ENCODE measurements around the gene UMAD1.

The UMAD1 gene

GRCh38 chr7:7720750-7721621 lies 80.4 kb downstream of the UMAD1 start:
- no peak for DNase-seq (ENCODE audit: low read depth)

DNA sequence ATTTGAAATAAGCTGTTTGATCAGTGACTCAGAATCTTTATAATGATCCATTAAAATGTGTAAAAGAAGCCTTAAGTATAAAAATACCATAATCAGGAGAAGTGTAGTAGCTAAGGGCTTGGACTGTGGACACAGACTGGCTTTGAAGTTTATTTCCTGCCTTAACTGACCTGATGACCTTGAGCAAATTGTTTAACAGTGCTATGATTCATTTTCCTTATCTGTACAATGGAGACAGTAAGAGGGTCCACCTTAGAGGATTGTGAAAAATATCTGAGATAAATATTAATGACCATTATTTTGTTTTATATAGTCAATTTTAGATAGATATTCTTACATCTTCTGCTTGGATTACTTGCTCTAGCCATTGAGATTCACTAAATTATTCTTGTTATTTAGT lies 91.2 kb downstream of the UMAD1 start:
- no peak for DNase-seq (ENCODE audit: low read depth)

DNA sequence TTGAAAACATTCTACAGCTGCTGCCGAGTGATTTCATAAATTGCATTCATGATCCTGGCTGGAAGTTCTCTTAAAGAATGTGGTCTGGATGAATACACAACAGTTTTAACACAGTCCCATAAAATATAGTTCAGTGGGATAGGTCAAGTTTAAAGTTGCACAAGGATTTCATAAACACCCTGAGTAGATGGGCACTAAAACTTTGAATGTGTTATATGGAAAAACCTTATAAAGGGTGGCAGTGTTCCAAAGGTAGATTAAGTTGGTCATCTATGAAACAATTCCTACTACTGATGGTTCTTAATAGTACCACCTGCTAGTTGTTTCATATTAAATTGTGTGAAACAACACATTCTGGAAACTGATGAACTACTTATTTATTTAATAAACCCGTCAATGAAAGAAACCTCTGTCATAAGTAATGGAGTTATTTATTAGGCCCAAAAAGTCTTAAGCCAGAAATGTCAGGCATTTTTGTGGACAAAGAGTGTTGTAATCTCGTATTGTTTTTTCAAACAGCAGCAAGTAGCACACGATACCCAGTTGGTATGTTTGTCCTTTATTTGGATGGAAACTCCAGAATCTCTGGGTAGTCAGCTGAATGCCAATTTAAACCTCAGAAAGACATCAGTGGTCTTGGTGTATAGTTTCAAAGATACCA lies 92.2 kb downstream of the UMAD1 start:
- no peak for DNase-seq (ENCODE audit: low read depth)

DNA sequence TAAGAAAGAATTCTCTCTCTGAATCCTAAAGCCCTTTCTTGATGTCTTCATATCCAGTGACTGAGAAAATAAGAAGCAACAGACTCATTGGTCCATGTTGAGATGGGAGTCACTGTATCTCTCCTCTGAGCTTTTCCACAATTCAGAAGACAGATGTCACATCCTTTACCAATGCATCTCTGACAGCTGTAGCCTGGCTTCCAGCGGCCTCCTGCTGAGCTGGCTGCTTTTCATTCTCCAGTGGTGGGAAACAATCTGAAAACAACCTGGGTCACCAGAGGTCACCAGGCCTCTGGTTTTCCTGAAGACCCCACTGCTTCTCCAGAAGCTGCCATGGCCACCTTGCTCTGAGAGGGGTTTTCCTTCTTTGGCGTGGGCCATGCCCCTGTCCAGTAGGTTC lies 96.1 kb downstream of the UMAD1 start:
- no peak for DNase-seq (ENCODE audit: low read depth)

GRCh38 chr7:7737674-7738073 lies 97.1 kb downstream of the UMAD1 start:
- DNase-seq (ENCODE audit: low read depth), result no peak

GRCh38 chr7:7738177-7738576 lies 97.6 kb downstream of the UMAD1 start:
- no peak for DNase-seq (ENCODE audit: low read depth)

DNA sequence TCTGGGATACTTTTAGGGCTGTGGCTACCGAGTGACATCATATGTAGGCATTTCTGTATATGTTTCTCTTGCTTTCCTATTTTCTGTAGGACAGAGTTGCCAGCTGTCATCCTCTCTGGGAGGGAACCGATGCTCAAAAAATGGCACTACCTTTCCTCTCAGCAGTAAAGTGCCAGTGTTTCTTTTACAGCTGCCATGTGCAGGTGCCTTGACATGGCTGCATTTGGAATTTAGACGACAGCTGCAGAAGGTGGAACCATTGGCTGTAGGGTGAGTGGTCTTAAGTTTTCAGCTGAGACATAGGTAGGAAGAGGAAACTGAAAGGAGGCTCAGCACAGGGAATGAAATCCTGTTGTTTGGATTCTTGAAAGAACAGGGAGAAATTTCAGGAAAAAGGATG lies 98.1 kb downstream of the UMAD1 start:
- DNase-seq (ENCODE audit: low read depth), result no peak

- DNase-seq (ENCODE audit: low read depth), result no peak
Measured at GRCh38 chr7:7739204-7740036, 98.9 kb downstream of the UMAD1 start.

DNA sequence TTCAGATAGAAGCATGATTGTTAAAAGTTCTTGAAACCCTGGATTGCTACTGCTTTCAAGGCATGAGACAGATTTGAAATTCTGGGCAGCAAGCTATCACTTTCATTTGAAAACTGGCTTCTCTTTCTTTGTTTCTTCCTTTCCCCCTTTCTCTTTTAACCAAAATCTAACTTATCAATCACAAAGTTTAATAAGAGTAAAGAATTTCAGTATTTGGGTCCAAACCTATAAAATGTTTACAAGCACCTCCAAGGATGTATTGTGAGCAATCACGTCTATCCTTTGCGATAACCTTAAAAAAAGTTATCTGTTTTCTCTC lies 99.4 kb downstream of the UMAD1 start:
- DNase-seq (ENCODE audit: low read depth), result no peak

GRCh38 chr7:7742223-7742622 lies 101.7 kb downstream of the UMAD1 start:
- no peak for DNase-seq (ENCODE audit: low read depth)

DNA sequence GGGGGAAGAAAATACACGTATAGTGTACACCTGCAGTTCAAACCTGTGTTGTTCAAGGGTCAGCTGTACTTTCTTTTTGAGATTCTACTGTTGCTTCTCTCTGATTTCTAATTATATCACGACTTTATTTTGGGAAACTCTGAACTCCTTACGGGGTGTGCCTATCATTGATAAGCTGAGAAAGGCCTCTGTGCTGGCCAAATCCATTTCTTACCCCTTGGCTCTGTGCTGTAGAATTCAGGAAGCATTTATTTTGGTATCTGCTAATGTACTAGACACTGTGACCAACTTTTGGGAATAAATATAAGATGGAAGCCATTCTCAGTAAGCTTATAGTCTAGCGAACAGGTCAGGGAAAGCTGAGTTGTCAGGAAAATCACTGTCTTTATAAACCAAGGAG lies 104.7 kb downstream of the UMAD1 start:
- DNase-seq (ENCODE audit: low read depth), result no peak

- DNase-seq (ENCODE audit: low read depth), result no peak
Measured at GRCh38 chr7:7745966-7746365, 105.4 kb downstream of the UMAD1 start.

DNA sequence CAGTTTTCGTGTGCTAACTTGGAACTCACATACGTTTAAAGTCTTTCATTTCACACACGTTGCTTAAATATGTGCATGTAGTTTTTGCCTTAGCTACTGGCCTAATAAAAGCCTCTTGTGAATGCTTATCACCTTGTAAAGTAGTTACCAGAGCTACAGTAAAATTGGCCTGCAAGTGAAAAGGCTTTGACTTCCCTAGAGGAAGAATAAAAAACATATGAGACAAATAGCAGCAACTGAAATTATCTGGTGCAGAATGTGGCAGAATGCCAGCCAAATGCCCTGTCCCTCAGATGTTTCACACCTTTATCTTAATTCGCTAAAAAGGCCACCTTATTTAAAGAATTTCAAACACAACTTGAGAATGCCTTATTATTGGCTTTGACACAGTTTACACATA lies 105.9 kb downstream of the UMAD1 start:
- no peak for DNase-seq (ENCODE audit: low read depth)

GRCh38 chr7:7750571-7751242 lies 110.2 kb downstream of the UMAD1 start:
- DNase-seq (ENCODE audit: low read depth), result no peak

DNA sequence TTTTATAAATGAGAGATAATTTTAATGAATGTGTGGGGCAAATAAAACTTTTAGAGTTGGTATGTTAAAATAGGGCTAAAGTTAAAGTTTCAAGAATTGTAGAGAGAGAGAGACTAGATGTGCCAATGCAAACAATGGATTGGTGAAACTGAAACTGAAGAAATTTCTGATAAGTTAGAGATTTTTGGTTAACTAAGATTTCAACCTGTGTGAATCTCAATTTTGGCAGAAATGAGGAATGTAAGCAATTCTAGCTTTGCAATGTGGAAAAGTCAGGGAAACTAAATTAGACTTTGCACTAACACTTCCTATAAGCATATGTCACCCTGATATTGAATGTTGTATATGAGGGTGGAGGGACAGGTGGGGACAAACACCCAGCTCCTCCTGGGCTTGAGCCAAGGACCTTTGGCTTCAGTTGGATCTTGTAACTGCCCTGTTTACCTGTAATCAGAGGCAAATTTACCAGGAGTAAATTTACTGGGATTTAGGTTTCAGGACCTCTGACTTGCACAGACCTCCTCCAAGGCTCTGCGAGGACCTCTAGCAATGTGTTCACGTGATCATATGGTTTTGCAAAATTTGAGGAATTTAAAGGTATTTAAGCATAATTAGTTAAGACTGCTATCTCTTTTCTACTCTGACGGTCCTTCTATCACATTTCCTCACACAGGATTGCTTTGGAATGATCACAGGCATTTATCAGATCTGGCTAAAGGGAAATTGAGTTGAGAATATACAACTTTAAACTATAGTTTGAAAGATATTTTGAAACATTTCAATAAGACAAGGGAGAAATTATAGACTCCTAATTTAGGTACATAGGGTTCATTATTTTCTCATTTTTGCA lies 110.9 kb downstream of the UMAD1 start:
- no peak for DNase-seq (ENCODE audit: low read depth)

DNA sequence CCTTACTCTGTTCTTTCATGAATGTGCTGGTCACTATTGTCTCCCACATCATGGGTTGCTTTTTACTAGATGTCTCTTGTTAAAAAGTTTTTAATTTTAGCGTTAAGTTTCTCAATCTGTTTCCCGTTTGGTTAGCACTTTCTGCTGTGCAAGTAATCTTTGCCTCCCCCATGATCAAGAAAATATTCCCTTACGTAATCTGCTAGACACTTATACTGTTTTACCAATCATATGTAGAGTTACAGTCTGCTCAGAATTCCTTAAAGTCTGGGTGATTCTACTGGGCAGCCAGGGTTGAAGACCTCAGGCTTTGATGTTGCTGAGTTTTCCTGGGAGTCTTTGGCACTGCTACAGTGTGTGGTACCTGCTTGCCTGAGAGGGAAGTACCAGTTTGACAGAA lies 116.0 kb downstream of the UMAD1 start:
- DNase-seq (ENCODE audit: low read depth), result no peak

GRCh38 chr7:7757576-7757975 lies 117.0 kb downstream of the UMAD1 start:
- DNase-seq (ENCODE audit: low read depth), result no peak

- no peak for DNase-seq (ENCODE audit: low read depth)
Measured at GRCh38 chr7:7761340-7761973, 120.9 kb downstream of the UMAD1 start.

GRCh38 chr7:7761974-7762779 lies 121.6 kb downstream of the UMAD1 start:
- no peak for DNase-seq (ENCODE audit: low read depth)
